ENCODE results near the gene POM121L2. TPM values are rescaled to one million over a fixed set of nuclear protein-coding genes. Genes with fewer than 3 reads are reported as not detected.

The POM121L2 gene
- polyA plus RNA-seq, 3 donors, result not detected

GRCh38 chr6:27358786-27359185 lies 46.7 kb upstream of the POM121L2 start:
- Histone ChIP-seq H3K4me3 (replicated peaks in 1 of 3; ENCODE audit: low read depth in 2 of 3, low read length in 3 of 3) (no peak overlapping the region), H3K4me2 (replicated peaks; ENCODE audit: extremely low read depth, low read length, poor library complexity, severe bottlenecking) (no peak overlapping the region), H3K4me1 (ENCODE audit: control insufficient read depth in 1 of 2, insufficient read depth in 2 of 2, low read length in 2 of 2) (no peaks in the 10 kb centered on the region), H3K27me3 (ENCODE audit: control insufficient read depth in 2 of 2, insufficient read depth in 2 of 2, low read length in 2 of 2) (no peaks in the 10 kb centered on the region), H4K20me1 (ENCODE audit: insufficient read depth, low read length) (no peaks in the 10 kb centered on the region), H3K79me2 (ENCODE audit: insufficient read depth, low read length) (no peaks in the 10 kb centered on the region), H3K27ac (ENCODE audit: low read depth in 1 of 2, low read length in 2 of 2) (no peak overlapping the region), H2AFZ (ENCODE audit: insufficient read depth, low read depth, low read length, poor library complexity, severe bottlenecking) (no peak overlapping the region), H3K9me3 (replicated peaks in 1 of 2; ENCODE audit: control insufficient read depth in 1 of 2, insufficient read depth in 1 of 2, low read length in 2 of 2) (peaks cover 6 to 39% of the 10 kb centered on the region in 2 donors), H3K9ac (ENCODE audit: insufficient read depth, low read length, poor library complexity, severe bottlenecking) (no peak overlapping the region), H3K36me3 (replicated peaks in 1 of 2; ENCODE audit: control insufficient read depth in 1 of 2, insufficient read depth in 2 of 2, low read length in 2 of 2) (no peaks in the 10 kb centered on the region)
- DNase-seq, result no peak
- Mint-ChIP-seq H3K27me3 (ENCODE audit: low read depth in 3 of 3) (peaks cover 0 to 1% (median 0%) of the 10 kb centered on the region in 3 donors), H3K9me3 (peaks cover 6 to 43% (median 24%) of the 10 kb centered on the region in 7 donors), H3K27ac (no peak overlapping the region), H3K36me3 (no peaks in the 10 kb centered on the region), H3K4me1 (no peaks in the 10 kb centered on the region), H3K4me3 (no peak overlapping the region)
- intact Hi-C loops (cut with micrococcal nuclease), result no loop called here
- no peak for TF ChIP-seq CTCF (IDR thresholded peaks at IDR 0.05)
- no CpG with 5 or more reads among the region's 2 CpGs for WGBS (ENCODE audit: insufficient coverage)

- H3K9me3 ChIP-seq (replicated peaks in 1 of 2; ENCODE audit: control insufficient read depth in 1 of 2, insufficient read depth in 1 of 2, low read length in 2 of 2), result peaks cover 18 to 25% of the 10 kb centered on the region in 2 donors
- no peak for TF ChIP-seq CTCF (IDR thresholded peaks at IDR 0.05)
- no peak overlapping the region for H3K9ac ChIP-seq (ENCODE audit: insufficient read depth, low read length, poor library complexity, severe bottlenecking)
- no peaks in the 10 kb centered on the region for H3K36me3 Mint-ChIP-seq
- no peak for DNase-seq
- H3K4me2 ChIP-seq (replicated peaks; ENCODE audit: extremely low read depth, low read length, poor library complexity, severe bottlenecking), result no peak overlapping the region
- no peaks in the 10 kb centered on the region for H4K20me1 ChIP-seq (ENCODE audit: insufficient read depth, low read length)
- H3K27ac Mint-ChIP-seq, result no peak overlapping the region
- H3K4me1 Mint-ChIP-seq, result no peaks in the 10 kb centered on the region
- no peak overlapping the region for H3K27ac ChIP-seq (ENCODE audit: low read depth in 1 of 2, low read length in 2 of 2)
- H3K4me1 ChIP-seq (ENCODE audit: control insufficient read depth in 1 of 2, insufficient read depth in 2 of 2, low read length in 2 of 2), result no peaks in the 10 kb centered on the region
- no peak overlapping the region for H3K4me3 ChIP-seq (replicated peaks in 1 of 3; ENCODE audit: low read depth in 2 of 3, low read length in 3 of 3)
- no peaks in the 10 kb centered on the region for H3K27me3 ChIP-seq (ENCODE audit: control insufficient read depth in 2 of 2, insufficient read depth in 2 of 2, low read length in 2 of 2)
- peaks cover 4 to 38% (median 17%) of the 10 kb centered on the region in 7 donors for H3K9me3 Mint-ChIP-seq
- no CpG with 5 or more reads among the region's 4 CpGs for WGBS (ENCODE audit: insufficient coverage)
- H3K79me2 ChIP-seq (ENCODE audit: insufficient read depth, low read length), result no peaks in the 10 kb centered on the region
- intact Hi-C loops (cut with micrococcal nuclease), result no loop called here
- H3K36me3 ChIP-seq (replicated peaks in 1 of 2; ENCODE audit: control insufficient read depth in 1 of 2, insufficient read depth in 2 of 2, low read length in 2 of 2), result no peaks in the 10 kb centered on the region
- no peak overlapping the region for H3K4me3 Mint-ChIP-seq
- H3K27me3 Mint-ChIP-seq (ENCODE audit: low read depth in 3 of 3), result peaks cover 0 to 2% (median 0%) of the 10 kb centered on the region in 3 donors
- no peak overlapping the region for H2AFZ ChIP-seq (ENCODE audit: insufficient read depth, low read depth, low read length, poor library complexity, severe bottlenecking)
Observed at GRCh38 chr6:27352850-27353249, 40.8 kb upstream of the POM121L2 start.
